GM21825 (cell line): ENCODE results near the gene CYTH1.

Experiments used
- ATAC-seq: cut with Tn5 transposase; IDR thresholded peaks from one replicate; pipeline ENCODE4 v1.9.1; 2021; ENCODE audit warnings: mild to moderate bottlenecking, moderate library complexity; ENCODE audit not compliant: unreplicated experiment

The CYTH1 gene

DNA sequence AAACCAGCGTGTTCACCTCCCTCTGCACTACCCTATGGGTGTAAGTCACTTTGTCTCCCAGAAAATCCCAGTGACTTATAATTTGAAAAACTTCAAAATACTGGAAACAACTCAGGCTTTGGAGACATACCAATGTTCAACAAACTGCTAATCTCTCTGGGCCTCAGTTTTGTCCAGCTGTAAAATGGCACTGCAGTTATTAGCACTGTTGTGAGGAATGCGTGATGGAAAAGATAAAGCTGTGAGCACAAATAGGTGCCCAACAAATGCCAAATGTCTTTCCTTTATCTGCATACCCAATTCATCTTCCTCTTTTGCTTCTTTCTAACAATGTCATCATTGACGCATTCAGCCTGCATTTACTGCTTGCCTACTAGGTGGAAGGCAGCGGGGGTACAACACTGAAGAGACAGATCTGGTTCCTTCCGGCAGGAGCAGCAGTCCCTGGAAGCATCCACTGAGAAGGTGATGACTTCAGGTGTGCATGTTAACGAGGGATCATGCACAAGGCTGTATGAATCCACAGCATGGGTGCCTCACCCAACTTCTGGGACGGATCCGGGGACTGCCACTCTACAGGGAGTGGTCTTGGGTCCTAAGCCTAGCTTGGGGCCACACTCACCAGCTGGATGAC lies 63.4 kb downstream of the CYTH1 start:
- ATAC-seq, result no peak

DNA sequence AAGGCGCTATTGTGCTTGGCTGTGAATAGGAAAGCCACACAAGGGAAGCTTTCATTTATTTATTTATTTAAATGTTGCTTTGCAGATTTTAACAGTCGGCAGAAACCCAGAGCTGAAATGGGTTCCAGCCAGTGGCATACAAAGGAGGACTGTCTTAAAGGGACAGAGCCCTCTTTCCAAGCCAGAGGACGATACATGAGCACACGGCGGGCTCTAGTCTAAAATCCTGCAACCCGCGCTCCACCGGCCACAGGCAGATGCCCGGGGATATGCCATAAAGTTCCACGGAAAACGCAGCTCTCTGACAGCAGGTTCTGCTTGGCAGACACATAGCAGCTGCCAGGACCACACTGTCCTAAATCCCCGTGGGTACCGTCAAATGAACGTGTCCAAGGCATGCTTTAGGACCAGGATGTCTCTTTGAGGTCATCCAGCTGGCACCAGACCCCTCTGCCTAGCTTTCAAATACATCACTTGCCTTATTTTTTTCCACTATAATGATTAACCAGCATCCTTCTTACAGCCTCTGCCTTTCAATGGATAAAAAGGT lies 64.6 kb downstream of the CYTH1 start:
- no peak for ATAC-seq

GRCh38 chr17:78716814-78717393 lies 65.2 kb downstream of the CYTH1 start:
- no peak for ATAC-seq

- ATAC-seq, result no peak
Measured at GRCh38 chr17:78716292-78716691, 65.8 kb downstream of the CYTH1 start.

- no peak for ATAC-seq
Measured at GRCh38 chr17:78715876-78716275, 66.2 kb downstream of the CYTH1 start.

- no peak for ATAC-seq
Measured at GRCh38 chr17:78715000-78715771, 66.9 kb downstream of the CYTH1 start.

- ATAC-seq, result no peak
Measured at GRCh38 chr17:78714534-78714933, 67.5 kb downstream of the CYTH1 start.

DNA sequence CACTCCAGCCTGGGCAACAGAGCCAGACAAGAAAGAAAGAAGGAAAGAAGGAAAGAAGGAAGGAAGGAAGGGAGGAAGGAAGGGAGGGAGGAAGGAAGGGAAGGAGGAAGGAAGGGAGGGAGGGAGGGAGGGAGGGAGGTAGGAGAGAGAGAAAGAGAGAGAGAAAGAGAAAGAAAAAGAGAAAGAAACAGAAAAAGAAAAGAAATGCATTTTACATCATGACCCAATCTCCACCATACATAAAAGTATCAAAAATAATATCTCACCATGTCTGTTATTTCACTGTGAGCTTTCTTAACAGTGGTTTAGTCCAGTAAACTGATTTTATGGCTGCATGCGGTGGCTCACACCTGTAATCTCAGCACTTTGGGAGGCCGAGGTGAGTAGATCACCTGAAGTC lies 70.0 kb downstream of the CYTH1 start:
- no peak for ATAC-seq

DNA sequence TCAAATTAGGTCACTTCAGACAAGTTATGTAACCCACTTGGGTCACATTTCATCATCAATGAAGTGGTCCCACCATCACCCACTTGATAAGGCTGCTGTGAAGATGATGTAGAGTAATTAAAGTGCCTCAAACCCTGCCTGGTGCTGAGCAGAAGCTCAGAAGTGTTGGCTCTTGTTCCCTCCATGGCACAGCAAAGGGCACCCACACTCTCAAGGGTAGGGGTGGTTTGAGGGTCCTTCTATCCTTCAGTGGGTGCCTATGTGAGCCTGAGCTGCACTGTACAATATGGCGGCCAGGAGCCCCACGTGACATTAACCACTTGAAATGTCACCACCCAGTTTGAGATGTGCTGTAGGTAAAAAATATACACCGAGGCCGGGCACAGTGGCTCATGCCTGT lies 71.5 kb downstream of the CYTH1 start:
- ATAC-seq, result no peak

GRCh38 chr17:78709751-78710181 lies 72.3 kb downstream of the CYTH1 start:
- ATAC-seq, result no peak

DNA sequence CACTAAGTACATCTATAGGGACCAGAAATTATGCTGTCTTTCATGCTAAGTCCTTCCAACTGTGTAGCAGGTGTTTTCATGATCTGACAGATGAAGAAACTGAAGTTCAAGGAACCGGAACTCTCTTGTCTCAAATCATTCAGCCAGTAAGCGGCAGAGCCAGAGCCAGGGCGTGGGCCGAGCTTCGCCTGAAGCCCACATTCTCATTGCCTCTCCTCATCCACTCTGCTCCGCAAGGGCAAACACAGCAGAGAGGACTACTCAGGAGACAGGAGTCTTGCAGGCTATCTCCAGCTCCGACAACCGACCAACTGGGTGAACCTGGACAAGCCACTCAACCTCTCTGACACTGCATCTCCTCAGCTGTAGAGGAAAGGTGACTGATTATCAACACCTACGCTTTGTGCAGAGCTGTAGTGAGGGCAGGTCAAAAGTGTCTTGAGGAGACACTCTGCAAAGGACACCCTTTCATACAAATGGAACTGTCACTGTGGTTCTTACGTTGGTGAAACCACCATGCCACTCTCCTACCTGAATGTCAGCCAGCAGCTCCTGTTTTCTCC lies 72.9 kb downstream of the CYTH1 start:
- peak; percentile 45 for ATAC-seq

GRCh38 chr17:78708510-78708973 lies 73.5 kb downstream of the CYTH1 start:
- peak; percentile 31 for ATAC-seq

- ATAC-seq, result no peak
Measured at GRCh38 chr17:78707923-78708322, 74.2 kb downstream of the CYTH1 start.

GRCh38 chr17:78707016-78707415 lies 75.1 kb downstream of the CYTH1 start:
- ATAC-seq, result no peak

DNA sequence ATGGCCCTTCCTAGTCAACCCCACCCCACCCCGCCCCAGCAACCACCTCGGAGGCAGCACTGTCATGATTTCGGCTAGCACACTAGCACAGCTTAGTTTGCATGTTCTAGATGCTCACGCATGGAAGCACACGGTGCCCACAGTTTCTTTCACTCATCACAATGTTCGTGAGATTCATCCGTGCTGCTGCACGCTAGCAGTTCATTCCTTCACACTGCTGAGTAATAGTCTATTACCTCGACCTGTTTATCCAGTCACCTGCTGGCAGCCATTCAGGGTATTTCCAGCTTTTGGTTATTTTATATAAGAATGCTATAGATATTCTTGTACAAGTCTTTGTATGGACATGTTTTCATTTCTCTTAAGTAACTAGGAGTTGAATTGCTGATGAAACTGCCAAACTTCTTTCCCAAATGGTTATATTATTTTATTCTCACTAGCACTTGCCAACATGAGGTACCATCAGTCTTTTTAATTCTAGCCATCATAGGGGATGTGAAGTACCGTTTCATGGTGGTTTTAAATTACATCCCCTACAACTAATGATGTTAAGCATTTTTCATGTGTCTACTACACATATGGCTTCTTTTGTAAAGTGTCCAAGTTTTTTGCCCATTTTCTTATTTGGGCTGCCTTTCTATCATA lies 75.7 kb downstream of the CYTH1 start:
- ATAC-seq, result peak; percentile 51

- ATAC-seq, result no peak
Measured at GRCh38 chr17:78705071-78705470, 77.0 kb downstream of the CYTH1 start.

- ATAC-seq, result no peak
Measured at GRCh38 chr17:78704594-78704993, 77.5 kb downstream of the CYTH1 start.

DNA sequence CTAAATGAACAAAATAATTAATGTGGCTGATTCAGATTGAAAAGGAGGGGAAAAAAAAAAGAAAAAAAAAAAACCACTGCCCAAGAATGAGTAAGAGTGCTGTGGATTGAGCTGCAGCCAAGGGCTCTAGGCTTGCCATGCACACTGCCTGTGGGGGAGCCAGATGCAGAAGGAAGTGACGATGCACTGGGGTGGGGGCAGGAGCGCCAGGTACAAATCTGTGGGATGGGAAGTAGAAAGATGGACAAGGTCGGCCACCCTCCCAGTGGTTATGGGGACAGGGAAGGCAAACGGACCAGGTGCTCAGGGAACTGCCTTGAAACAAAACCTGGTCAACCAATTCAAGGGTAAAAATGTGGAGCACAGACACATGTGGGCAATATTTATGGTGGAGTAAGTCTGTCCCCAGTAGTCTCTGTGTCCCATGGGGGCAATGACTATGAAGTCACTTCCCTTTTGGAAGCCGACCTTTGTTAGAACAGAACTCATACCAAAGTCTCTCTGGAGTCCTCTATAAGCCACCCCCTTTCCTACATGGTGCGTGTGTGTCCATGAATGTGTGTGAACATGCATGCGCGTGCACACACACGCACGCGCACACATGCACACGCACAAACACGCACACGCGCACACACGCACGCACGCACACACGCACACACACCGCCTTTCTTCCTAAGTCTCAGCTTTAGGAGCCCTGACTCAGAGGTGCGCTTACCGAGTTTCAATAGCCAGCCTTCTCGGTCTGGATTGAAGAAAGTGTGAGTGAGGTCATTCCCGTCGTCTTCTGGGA lies 84.3 kb downstream of the CYTH1 start:
- ATAC-seq, result no peak

DNA sequence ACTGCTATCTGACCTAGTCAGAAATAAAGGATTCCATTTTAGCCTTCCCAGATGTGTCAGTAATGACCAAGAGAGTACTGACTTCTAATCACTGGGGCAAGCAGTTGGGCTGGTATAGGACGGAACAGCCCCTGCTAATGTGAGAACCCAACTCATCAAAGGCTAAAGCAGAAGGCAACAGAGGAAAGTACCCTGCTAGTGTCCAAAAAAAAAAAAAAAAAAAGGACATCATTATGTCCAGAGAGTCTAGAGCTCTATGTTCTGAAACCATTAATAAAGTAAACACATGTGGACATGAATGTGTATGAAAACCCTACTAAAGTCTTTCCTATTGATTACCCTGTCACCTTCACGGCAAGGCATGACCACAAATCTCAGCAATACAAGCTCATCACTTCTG lies 85.0 kb downstream of the CYTH1 start:
- ATAC-seq, result no peak
